HG02938 (cell line): ENCODE measurements around the gene EP300.
"Not testable (repeated sequence)": the region's sequence is repeated elsewhere in the genome, so short reads cannot be mapped to it uniquely, and the experiment has no call there.

Source experiments
- ATAC-seq: cut with Tn5 transposase; IDR thresholded peaks from one replicate; pipeline ENCODE4 v1.9.1; 2021; ENCODE audit warnings: mild to moderate bottlenecking, moderate library complexity; ENCODE audit not compliant: unreplicated experiment

Gene EP300

DNA sequence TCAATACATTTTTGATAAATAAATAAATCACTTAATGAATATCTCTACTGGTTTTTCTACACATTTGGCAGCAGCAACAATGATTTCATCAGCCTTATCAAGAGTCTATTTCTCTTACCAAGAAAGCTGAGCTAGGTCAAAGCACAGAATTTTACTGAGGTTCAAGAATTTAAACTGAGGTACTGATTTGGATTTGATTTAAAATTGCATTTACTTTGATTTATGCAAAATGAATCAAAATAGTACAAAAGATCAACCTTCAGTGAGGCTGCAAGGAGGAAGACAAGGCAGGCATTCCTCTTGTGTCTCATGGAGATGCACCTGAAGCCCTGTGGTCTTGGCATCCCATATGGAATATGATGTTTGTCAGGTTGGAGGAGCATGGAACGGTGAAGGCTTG, 15.5 kb upstream of the EP300 start:
- no peak for ATAC-seq

- no peak for ATAC-seq
Measured at GRCh38 chr22:41078931-41079330, 13.5 kb upstream of the EP300 start.

- ATAC-seq, result no peak
Measured at GRCh38 chr22:41085842-41086241, 6.5 kb upstream of the EP300 start.

DNA sequence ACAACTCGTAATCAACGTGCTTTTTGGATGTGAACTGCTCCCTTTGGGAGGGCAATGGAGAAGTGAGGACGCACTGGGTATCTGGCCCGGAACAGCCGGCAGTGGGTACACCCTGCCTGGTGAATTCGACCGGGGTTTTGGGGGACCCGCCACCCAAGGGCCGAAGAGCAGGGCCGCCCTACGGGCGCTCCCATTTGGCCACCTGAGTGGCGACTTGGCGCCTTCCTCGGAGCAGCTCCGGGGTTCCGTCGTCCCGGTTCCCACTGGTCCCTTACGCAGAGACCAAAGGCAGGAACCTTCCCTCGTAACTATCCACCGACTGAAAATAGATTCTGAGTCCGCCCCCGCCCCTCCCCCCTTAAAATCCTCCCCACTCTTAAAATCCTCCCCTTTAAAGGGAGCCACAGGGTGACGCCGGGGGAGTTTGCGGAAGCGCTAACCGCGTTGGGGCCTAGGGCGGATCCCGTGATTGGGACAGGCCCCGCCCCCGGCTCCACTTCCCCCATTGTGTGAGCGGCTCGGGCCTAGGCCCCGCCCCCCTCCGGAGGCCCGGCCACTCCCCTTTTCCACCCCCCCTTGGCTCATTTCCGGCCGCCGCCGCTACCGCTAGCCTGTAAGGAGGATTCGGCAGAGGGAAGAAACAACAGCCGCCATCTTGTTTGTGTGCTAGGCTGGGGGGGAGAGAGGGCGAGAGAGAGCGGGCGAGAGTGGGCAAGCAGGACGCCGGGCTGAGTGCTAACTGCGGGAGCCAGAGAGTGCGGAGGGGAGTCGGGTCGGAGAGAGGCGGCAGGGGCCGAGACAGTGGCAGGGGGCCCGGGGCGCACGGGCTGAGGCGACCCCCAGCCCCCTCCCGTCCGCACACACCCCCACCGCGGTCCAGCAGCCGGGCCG, 1.0 kb upstream of the EP300 start:
- ATAC-seq, result peak; percentile 51

DNA sequence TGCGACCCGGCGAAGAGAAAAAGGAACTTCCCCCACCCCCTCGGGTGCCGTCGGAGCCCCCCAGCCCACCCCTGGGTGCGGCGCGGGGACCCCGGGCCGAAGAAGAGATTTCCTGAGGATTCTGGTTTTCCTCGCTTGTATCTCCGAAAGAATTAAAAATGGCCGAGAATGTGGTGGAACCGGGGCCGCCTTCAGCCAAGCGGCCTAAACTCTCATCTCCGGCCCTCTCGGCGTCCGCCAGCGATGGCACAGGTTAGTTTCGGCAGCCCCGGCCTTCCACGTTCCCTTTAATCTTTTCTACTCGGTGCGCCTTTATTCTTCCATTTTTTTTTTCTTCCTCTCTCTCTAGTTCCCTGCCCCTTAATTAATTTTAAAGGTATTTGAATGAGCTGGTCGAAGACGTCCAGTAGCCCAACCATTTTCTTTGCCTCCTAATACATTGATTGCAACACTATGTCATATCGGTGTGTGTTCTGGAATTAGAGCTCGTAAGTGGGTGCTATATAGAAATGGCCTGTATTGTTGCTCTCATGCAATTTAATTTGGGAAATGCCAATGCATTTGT, 537 bp downstream of the EP300 start:
- ATAC-seq, result peak; percentile 16

GRCh38 chr22:41094041-41094593, 1.7 kb downstream of the EP300 start:
- ATAC-seq, result no peak

GRCh38 chr22:41096391-41096790, 4.0 kb downstream of the EP300 start:
- no peak for ATAC-seq

- no peak for ATAC-seq
Measured at GRCh38 chr22:41096841-41097240, 4.4 kb downstream of the EP300 start.

DNA sequence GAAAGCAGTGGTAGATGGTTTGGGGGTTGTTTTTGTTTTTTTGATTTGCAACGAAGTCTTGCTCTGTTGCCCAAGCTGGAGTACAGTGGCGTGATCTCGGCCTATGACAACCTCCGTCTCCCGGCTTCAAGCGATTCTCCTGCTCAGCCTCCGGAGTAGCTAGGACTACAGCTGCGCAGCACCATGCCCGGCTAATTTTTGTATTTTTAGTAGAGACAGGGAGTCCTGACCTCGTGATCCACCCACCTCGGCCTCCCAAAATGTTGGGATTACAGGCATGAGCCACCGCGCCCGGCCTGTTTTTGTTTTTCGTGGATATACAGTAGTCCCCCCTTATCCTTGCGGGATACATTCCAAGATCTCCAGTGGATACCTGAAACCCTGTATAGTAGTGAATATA, 6.6 kb downstream of the EP300 start:
- no peak for ATAC-seq

DNA sequence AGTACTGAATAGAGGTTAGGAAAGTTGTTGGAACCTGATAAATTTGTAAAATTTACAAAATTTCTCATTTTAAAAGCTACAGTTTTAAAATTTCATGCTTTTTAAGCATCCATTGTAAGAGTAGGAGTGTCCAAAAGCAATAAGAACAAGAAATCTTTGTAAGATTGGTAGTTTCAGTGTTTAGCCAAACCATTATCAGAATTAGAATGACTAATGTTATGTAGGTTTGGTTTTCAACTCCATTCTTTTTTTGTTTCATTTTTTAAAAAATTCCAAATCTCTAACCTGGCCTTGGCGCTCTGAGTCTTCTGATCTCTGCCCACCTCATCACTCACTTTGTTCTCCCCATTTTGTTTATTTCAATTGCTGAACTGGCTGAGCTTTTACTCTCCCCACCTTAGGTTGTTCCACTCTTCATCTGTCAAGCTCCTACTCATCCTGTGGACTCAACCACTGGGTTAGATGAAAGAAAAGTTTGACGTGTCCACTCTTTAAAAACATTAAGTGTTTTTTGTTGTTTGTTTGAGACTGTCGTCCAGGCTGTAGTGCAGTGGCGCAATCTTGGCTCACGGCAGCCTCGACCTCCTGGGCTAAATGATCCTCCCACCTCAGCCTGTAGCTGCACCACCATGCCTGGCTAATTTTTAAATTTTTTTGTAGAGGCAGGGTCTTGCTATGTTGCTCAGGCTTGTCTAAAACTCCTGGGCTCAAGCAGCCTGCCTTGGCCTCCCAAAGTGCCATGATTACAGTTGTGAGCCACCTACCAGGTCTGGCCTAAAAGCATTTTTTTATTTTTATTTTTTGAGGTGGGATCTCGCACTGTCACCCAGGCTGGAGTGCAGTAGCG, 14.0 kb downstream of the EP300 start:
- ATAC-seq, result no peak

GRCh38 chr22:41106969-41107325, 14.6 kb downstream of the EP300 start:
- ATAC-seq, result not testable (repeated sequence)

GRCh38 chr22:41110968-41111367, 18.6 kb downstream of the EP300 start:
- no peak for ATAC-seq

- no peak for ATAC-seq
Measured at GRCh38 chr22:41116342-41116741, 23.9 kb downstream of the EP300 start.

GRCh38 chr22:41117127-41117965, 25.0 kb downstream of the EP300 start:
- no peak for ATAC-seq

DNA sequence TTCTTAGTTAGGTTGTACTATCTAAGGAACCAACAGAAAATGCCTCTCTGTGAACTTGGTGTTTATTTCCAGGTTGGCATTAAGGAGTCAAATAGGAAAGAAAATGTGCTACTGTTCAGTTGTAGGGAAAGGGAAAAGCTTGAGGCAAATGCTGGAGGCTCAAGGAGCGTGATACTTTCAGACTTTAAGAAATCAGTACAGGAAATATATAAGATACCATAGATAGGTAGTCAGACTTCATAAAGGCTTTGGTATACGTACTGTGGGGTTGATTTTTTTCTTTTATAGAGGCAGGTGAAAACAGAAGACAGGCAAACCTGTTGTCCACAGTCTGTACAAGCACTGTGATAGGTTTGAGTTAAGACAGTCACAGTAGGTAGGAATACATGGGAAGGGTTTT, 30.8 kb downstream of the EP300 start:
- no peak for ATAC-seq

GRCh38 chr22:41124086-41124485, 31.7 kb downstream of the EP300 start:
- ATAC-seq, result no peak

DNA sequence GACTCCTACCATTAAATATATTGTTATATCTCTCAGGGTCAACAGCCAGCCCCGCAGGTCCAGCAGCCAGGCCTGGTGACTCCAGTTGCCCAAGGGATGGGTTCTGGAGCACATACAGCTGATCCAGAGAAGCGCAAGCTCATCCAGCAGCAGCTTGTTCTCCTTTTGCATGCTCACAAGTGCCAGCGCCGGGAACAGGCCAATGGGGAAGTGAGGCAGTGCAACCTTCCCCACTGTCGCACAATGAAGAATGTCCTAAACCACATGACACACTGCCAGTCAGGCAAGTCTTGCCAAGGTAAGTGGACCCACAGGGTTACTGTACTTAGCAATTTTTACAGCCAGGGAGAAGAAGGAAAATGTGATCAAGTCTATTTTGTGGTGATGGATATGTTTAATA, 35.1 kb downstream of the EP300 start:
- ATAC-seq, result no peak

- ATAC-seq, result no peak
Measured at GRCh38 chr22:41128606-41129005, 36.2 kb downstream of the EP300 start.

GRCh38 chr22:41132550-41132949, 40.2 kb downstream of the EP300 start:
- no peak for ATAC-seq

- ATAC-seq, result no peak
Measured at GRCh38 chr22:41140365-41140957, 48.1 kb downstream of the EP300 start.
